GM18526 (cell line): Measurements from ENCODE around the gene WRAP53.

Source experiments
- POLR2A ChIP-seq: IDR thresholded peaks from 3 replicates; pipeline ENCODE4 v1.6.1; 2011; ENCODE audit not compliant: insufficient read length; ENCODE audit errors: extremely low read depth

WRAP53 gene

GRCh38 chr17:7701681-7702080 is 13.4 kb downstream of the WRAP53 start:
- TF ChIP-seq POLR2A: no peak

GRCh38 chr17:7702776-7703175 is 14.5 kb downstream of the WRAP53 start:
- TF ChIP-seq POLR2A: no peak

GRCh38 chr17:7703584-7704479 is 15.6 kb downstream of the WRAP53 start:
- TF ChIP-seq POLR2A: no peak

- TF ChIP-seq POLR2A: no peak
These were observed 16.5 kb downstream of the WRAP53 start, which contains the start of gene EFNB3 for GRCh38 chr17:7704601-7705268. Gene EFNB3 (plus strand): TSS chr17:7705202. CDS start chr17:7705599, 397 bp downstream.

GRCh38 chr17:7705269-7706255 is 17.3 kb downstream of the WRAP53 start:
- TF ChIP-seq POLR2A: no peak

GRCh38 chr17:7706631-7707354 is 18.5 kb downstream of the WRAP53 start:
- no peak for TF ChIP-seq POLR2A

GRCh38 chr17:7707446-7707845 is 19.2 kb downstream of the WRAP53 start:
- TF ChIP-seq POLR2A: no peak

- no peak for TF ChIP-seq POLR2A
These were observed 19.8 kb downstream of the WRAP53 start for GRCh38 chr17:7707858-7708750.

- no peak for TF ChIP-seq POLR2A
These were observed 20.8 kb downstream of the WRAP53 start for GRCh38 chr17:7709031-7709430.

GRCh38 chr17:7710301-7710700 is 22.0 kb downstream of the WRAP53 start:
- TF ChIP-seq POLR2A: no peak

GRCh38 chr17:7711051-7711755 is 22.9 kb downstream of the WRAP53 start:
- TF ChIP-seq POLR2A: no peak

- no peak for TF ChIP-seq POLR2A
These were observed 24.0 kb downstream of the WRAP53 start for GRCh38 chr17:7712111-7712771.
